ENCODE measurements around the gene NTN5.
"Not testable (repeated sequence)": the region's sequence is repeated elsewhere in the genome, so short reads cannot be mapped to it uniquely, and the experiment has no call there.

NTN5 gene

DNA sequence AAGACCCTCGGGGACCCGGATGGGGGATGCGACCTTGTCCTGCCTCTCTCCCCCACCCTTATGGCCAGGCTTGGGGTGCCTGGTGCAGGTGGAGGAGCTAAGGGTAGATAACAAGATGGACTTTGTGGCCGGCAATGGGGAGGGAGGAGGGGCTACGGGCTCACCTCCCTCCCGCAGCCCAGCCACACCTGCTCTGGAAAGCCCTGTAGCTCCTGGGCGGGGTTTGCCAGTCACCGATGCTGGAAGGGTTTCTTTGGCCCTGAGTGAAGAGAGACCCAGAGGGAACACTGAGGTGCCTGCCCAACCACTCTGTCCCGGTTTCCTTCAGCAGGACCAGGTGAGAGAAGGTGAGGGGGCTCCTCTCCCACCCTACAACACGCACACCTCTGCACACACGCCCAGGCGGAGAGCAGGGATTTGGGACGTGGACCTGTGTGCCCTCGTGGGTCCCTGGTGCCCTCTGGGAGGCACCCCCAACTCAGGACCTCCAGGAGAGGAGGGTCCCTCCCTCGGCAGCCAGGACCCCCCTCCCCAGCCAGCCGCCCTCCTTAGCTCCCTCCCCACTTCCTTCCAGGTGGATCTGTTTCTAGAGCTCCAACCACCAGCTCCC lies 23.0 kb upstream of the NTN5 start, which contains the start of gene FUT2:
TSS of gene FUT2 (plus strand) at position 229 of the 610 bp plus-strand sequence. CDS start 6,986 bp downstream, outside the sequence.
- DNase-seq, result no peak

- DNase-seq, result not testable (repeated sequence)
Measured at GRCh38 chr19:48693629-48694028, 20.8 kb upstream of the NTN5 start.

DNA sequence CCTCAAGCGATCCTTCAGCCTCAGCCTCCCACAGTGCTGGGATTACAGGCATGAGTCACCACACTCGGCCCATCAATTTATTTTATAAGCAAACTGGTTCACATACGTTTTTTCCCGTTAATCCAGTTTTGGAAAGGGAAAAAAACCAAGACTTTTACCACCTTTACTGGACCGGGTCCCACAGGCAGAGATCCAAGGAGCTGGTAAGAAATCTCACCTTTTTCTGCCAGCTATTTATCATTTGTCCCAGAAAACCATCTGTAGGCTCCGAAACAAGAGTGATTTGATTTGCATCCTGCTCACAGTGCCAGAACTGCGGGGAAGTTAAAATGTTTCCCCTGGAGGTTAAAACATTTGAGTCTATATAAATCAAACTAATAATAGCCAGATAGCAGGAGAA lies 16.6 kb upstream of the NTN5 start:
- DNase-seq, result no peak

DNA sequence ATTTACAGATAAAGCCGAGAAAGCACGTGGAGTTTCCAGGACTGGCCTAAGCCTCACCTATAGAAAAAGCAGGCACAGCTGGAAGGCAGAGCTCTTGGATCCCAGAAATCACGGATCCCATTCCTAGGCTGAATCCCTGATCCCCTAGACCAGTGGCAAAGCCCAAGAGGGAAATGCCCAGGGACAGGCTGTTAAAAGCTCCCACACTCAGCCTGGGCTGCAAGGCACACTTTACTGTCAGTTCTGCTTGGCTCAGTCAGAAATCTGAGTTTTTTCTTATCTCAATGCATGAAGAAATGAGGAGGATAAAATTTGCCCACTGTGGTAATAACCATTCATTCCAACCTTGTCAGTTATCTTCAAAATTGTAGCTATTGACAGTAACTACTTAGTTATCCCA lies 15.0 kb upstream of the NTN5 start:
- DNase-seq, result no peak

DNA sequence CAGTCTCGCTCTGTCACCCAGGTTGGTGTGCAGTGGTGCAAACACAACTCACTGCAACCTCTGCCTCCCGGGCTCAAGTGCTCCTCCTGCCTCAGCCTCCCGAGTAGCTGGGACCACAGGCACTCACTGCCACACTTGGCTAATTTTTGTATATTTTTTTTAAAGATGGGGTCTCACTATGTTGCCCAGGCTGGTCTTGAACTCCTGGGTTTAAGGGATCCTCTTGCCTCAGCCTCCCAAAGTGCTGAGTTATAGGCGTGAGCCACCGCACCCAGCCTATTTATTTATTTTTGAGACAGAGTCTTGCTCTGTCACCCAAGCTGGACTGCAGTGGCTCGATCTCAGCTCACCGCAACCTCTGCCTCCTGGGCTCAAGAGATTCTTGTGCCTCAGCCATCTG lies 13.8 kb upstream of the NTN5 start:
- DNase-seq, result not testable (repeated sequence)

DNA sequence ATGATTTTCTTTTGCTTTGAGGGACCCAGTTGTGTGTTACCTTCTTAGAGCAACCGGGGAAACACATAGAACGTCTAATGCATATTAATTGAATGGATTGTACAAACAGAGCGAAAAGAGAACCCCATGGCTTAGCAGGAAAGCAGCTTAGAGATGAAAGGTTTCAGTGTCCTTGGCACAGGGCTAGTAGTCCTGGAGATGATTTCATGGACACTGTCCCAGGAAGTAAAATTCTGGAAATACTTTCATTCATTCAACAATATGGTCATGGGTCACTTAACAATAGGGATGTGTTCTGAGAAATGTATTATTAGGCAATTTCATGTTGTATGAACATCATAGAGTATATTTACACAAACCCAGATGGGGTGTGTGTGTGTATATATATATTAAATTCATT lies 13.3 kb upstream of the NTN5 start:
- DNase-seq, result no peak

DNA sequence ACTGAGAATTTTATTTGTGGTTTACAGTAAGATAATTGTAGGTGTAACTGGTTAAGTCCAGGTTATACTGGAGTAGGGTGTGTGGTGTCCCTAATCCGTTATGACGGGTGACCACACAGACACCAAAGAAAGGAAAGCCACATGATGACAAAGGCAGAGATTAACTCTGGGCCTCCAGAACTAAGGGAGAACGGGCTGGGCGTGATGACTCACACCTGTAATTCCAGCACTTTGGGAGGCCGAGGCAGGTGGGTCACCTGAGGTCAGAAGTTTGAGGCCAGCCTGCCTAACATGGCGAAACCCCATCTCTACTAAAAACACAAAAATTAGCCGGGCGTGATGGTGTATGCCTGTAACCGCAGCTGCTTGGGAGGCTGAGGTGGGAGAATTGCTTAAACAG lies 12.8 kb upstream of the NTN5 start:
- DNase-seq, result no peak

- no peak for DNase-seq
Measured at GRCh38 chr19:48683349-48683748, 10.5 kb upstream of the NTN5 start.

GRCh38 chr19:48681127-48681470 lies 8.3 kb upstream of the NTN5 start:
- no peak for DNase-seq

DNA sequence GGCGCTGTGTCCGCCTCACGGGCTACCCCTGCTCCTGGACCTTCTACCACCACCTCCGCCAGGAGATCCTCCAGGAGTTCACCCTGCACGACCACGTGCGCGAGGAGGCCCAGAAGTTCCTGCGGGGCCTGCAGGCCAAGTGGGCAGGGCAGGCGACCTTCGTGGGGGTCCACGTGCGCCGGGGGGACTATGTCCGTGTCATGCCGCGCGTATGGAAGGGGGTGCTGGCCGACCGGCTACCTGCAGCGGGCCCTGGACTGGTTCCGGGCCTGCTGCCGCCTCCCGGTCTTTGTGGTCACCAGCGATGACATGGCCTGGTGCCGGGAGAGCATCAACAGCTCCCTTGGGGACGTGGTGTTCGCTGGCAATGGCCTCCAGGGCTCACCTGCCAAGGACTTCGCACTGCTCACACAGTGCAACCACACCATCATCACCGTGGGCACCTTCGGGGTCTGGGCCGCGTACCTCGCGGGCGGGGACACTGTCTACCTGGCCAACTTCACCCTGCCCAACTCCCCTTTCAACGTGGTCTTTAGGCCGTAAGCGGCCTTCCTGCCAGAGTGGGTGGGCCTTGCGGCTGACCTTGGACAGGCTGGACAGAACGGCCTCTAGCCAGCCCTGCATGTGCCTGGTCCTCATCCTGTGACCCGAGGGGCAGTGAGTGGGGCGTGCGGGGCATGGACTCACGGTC lies 7.8 kb upstream of the NTN5 start:
- DNase-seq, result no peak

GRCh38 chr19:48680006-48680405 lies 7.2 kb upstream of the NTN5 start:
- DNase-seq, result not testable (repeated sequence)

- DNase-seq, result no peak
Measured at GRCh38 chr19:48678201-48678600, 5.4 kb upstream of the NTN5 start.

- no peak for DNase-seq
Measured at GRCh38 chr19:48676887-48677286, 4.1 kb upstream of the NTN5 start.

- DNase-seq, result no peak
Measured at GRCh38 chr19:48676487-48676886, 3.7 kb upstream of the NTN5 start.

DNA sequence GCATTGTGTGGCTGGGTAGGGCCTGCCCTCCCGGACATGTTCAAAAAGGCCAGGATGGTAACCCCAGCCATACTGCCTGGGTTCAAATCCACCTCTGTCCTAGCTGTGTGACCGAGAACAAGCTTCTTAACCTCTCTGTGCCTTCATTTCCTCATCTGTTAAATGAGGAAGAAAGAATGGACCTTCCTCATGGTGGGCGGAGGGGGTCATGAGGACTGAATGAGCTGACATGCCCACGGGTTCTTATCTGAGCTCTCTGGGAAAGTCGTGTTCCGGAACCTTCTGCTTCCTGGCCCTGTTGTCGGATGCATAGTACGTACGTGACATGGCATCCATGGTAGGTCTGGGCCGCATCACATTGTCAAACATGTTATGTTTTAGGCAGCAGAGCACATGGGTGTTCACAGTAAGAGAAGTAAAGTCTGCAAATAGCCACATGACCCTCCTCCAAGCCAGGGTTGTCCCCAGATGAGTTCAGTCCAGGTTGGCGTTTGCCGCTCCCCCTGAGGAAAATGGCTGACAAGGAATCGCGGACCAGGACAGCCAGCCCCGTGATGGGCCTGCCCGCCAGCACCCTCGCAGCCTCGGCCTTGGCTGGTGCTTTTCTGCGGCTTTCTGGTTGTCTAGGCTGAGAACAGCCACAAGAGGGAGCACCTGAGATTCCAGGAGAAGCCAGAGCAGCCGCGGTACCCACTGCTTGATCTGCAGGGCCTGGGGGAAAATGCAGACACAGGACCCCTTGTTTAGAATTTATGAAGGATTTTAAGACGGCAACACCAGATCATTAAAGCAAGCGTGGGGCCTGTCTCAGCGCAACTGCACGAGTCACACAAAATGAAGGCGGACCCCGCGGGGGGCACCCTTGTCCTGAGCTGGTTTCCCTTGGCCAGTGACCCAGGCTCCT lies 2.4 kb upstream of the NTN5 start:
- DNase-seq, result peak; percentile 65

DNA sequence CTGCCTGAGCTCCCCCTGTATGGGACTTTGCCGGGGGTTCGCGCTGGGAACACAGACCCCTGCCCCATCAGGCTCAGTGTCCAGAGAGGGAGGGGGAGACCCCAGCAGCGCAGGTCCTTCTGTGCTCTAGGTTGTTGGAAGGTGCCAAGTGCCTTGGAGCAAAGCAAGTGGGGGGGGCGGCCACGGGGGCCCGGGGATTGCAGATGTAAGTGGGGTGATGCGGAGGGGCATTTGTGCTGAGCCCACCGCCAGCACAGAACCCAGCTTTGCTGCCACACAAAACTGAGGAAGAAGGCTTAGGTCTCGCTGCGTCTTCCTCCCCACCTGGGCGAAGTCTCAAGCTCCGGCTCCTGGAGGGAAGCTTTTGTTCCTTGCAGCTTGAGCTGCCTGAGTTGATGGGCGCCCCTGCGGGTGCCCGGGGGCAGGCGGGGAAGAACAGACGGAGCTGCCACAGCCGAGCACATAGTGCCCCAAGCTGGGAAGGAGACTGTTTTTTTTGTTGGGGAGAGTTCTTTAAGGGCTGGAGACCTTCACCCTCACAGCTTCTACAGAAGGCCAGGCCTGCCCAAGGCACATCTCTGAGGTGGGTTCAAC lies 1.5 kb upstream of the NTN5 start:
- DNase-seq, result no peak

- no peak for DNase-seq
Measured at GRCh38 chr19:48673436-48674100, 751 bp upstream of the NTN5 start.

- DNase-seq, result no peak
Measured at GRCh38 chr19:48671446-48671995, 1.3 kb downstream of the NTN5 start.

- no peak for DNase-seq
Measured at GRCh38 chr19:48670699-48671445, 1.9 kb downstream of the NTN5 start.

- DNase-seq, result no peak
Measured at GRCh38 chr19:48669903-48670668, 2.7 kb downstream of the NTN5 start.

- no peak for DNase-seq
Measured at GRCh38 chr19:48668761-48669160, 4.1 kb downstream of the NTN5 start.
